ENCODE data around the gene BDH1.

Gene BDH1

DNA sequence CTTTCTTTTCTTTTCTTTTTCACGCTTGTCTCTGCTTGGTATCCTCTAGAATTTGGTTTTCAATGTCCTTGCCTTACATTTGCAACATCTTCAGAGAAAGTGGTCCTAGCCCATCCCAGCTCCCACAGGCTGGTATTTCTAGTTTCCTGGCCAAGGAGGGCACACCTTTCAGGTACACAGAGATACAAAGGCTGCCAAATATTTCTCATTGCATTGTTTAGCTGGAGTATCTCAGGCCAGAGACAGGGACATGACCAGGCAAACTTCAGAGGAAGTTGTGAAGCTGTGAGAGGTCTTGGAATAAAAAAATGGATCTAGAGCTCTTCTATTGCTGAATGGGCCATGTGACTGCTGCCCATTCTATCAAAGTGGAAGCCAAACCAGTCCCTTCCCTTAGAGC is 68.9 kb downstream of the BDH1 start:
- Histone ChIP-seq H2BK15ac (ENCODE audit: low read depth, poor library complexity, severe bottlenecking) (no peak overlapping the region), H3K36me3 (ENCODE audit: control insufficient read depth in 1 of 2, insufficient read depth in 2 of 2, low read depth in 1 of 2, low read length in 2 of 2) (no peaks in the 10 kb centered on the region), H2AK5ac (ENCODE audit: low read length, severe bottlenecking) (peak overlapping the region; percentile 93), H3K23ac (ENCODE audit: low read length in 2 of 2) (no peak overlapping the region), H3K4ac (ENCODE audit: low read depth in 1 of 2, low read length in 2 of 2) (peak overlapping the region; percentile 49), H3K18ac (ENCODE audit: low read depth in 1 of 2, low read length in 2 of 2) (peak overlapping the region; percentile 60), H3K9me3 (ENCODE audit: control insufficient read depth, low read length) (no peaks in the 10 kb centered on the region), H4K91ac (ENCODE audit: low read length) (no peak overlapping the region), H3K4me2 (ENCODE audit: low read length, poor library complexity, severe bottlenecking) (no peak overlapping the region), H3K27me3 (ENCODE audit: control insufficient read depth in 1 of 2, insufficient read depth in 1 of 2, low read length in 2 of 2) (peaks cover 0 to 41% of the 10 kb centered on the region in 2 experiments), H2BK5ac (ENCODE audit: low read depth, low read length, poor library complexity, severe bottlenecking) (peak overlapping the region; percentile 39), H3K4me3 (ENCODE audit: insufficient read depth in 1 of 2, low read depth in 1 of 2, low read length in 2 of 2) (no peak overlapping the region), H3K9ac (ENCODE audit: low read length) (no peak overlapping the region), H2AFZ (ENCODE audit: low read depth, low read length) (peak overlapping the region; percentile 37), H3K27ac (ENCODE audit: low read length, poor library complexity, severe bottlenecking) (peak overlapping the region; percentile 91), H3K79me1 (replicated peaks; ENCODE audit: low read length, poor library complexity, severe bottlenecking) (no peaks in the 10 kb centered on the region), H2BK12ac (ENCODE audit: low read length in 2 of 2) (peak overlapping the region; percentile 45 to 90), H3K14ac (ENCODE audit: low read length in 2 of 2) (no peak overlapping the region), H4K8ac (ENCODE audit: low read length) (no peak overlapping the region), H2BK120ac (ENCODE audit: low read depth, low read length) (no peak overlapping the region), H3K4me1 (ENCODE audit: control insufficient read depth, insufficient read depth, low read depth, low read length) (peaks cover 23% of the 10 kb centered on the region)
- no peak for DNase-seq
- 100% methylated on average over 1 of the region's 1 CpG for WGBS

DNA sequence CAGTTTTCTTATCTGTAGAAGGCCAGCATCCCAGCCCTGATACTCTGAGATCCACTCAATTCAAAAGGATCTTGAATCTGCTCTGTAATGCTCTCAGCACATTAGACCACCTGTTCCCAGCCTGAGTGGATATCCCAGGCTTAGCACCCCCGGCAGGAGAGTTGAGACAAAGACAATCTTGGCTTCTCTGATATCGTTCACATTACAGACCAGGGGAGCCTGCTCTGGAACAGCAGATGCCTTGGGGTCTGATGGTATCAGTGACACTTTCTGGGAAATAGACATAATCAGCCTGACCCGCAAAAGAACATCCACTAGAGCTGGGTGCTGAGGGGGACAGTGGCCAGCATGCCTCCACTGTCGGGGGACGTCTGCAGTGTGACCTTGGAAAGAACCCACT is 70.6 kb downstream of the BDH1 start:
- no peak overlapping the region for H4K8ac ChIP-seq (ENCODE audit: low read length)
- H3K23ac ChIP-seq (ENCODE audit: low read length in 2 of 2), result no peak overlapping the region
- H2AFZ ChIP-seq (ENCODE audit: low read depth, low read length), result no peak overlapping the region
- no peak overlapping the region for H3K14ac ChIP-seq (ENCODE audit: low read length in 2 of 2)
- H4K91ac ChIP-seq (ENCODE audit: low read length), result no peak overlapping the region
- peaks cover 0 to 41% of the 10 kb centered on the region in 2 experiments for H3K27me3 ChIP-seq (ENCODE audit: control insufficient read depth in 1 of 2, insufficient read depth in 1 of 2, low read length in 2 of 2)
- no peak overlapping the region for H2BK12ac ChIP-seq (ENCODE audit: low read length in 2 of 2)
- no peak overlapping the region for H3K4me2 ChIP-seq (ENCODE audit: low read length, poor library complexity, severe bottlenecking)
- peak overlapping the region; percentile 15 for H2BK15ac ChIP-seq (ENCODE audit: low read depth, poor library complexity, severe bottlenecking)
- H3K36me3 ChIP-seq (ENCODE audit: control insufficient read depth in 1 of 2, insufficient read depth in 2 of 2, low read depth in 1 of 2, low read length in 2 of 2), result no peaks in the 10 kb centered on the region
- no peaks in the 10 kb centered on the region for H3K79me1 ChIP-seq (replicated peaks; ENCODE audit: low read length, poor library complexity, severe bottlenecking)
- peaks cover 17% of the 10 kb centered on the region for H3K4me1 ChIP-seq (ENCODE audit: control insufficient read depth, insufficient read depth, low read depth, low read length)
- no peak overlapping the region for H3K18ac ChIP-seq (ENCODE audit: low read depth in 1 of 2, low read length in 2 of 2)
- H2AK5ac ChIP-seq (ENCODE audit: low read length, severe bottlenecking), result peak overlapping the region; percentile 46
- H3K4me3 ChIP-seq (ENCODE audit: insufficient read depth in 1 of 2, low read depth in 1 of 2, low read length in 2 of 2), result no peak overlapping the region
- no peak for DNase-seq
- no peak overlapping the region for H2BK120ac ChIP-seq (ENCODE audit: low read depth, low read length)
- H3K4ac ChIP-seq (ENCODE audit: low read depth in 1 of 2, low read length in 2 of 2), result no peak overlapping the region
- no peaks in the 10 kb centered on the region for H3K9me3 ChIP-seq (ENCODE audit: control insufficient read depth, low read length)
- no peak overlapping the region for H3K9ac ChIP-seq (ENCODE audit: low read length)
- 98% methylated on average over 5 of the region's 5 CpGs for WGBS
- H2BK5ac ChIP-seq (ENCODE audit: low read depth, low read length, poor library complexity, severe bottlenecking), result no peak overlapping the region
- no peak overlapping the region for H3K27ac ChIP-seq (ENCODE audit: low read length, poor library complexity, severe bottlenecking)

DNA sequence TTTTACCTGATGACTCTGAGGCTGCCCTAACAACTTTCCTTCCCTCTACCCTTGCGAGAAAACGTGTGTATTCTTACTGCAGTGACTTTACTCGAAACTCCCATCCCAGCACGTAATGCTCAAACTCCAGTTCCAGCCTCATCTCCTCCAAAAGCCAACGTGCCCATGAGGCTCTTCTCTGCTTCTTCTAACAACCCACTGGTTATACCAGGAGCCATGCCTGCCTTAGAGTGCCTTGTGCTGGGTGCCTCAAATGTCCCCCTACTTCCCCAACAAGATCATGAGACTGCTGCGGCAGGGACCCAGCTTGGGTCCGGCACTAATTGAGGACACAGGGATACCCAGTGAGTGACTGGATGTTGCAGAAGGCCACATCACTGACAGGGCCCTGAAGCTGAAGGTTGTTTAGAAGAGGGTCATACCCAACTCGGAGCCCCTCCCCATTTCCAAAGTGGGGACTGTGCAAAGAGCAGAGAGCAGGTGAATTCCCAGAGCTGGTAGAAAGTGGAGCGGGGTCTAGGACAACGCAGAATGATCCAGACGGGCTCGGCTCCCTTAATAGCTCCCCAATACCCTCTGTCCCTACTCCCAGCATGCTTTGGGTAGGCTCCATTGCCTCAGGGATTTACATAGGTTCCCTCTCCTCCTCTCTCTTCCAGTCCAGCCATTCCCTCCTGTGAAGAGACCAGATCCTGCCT is 71.4 kb downstream of the BDH1 start:
- H3K18ac ChIP-seq (ENCODE audit: low read depth in 1 of 2, low read length in 2 of 2), result no peak overlapping the region
- H3K27me3 ChIP-seq (ENCODE audit: control insufficient read depth in 1 of 2, insufficient read depth in 1 of 2, low read length in 2 of 2), result peaks cover 0 to 49% of the 10 kb centered on the region in 2 experiments
- DNase-seq, result no peak
- H3K9me3 ChIP-seq (ENCODE audit: control insufficient read depth, low read length), result no peaks in the 10 kb centered on the region
- no peak overlapping the region for H3K9ac ChIP-seq (ENCODE audit: low read length)
- H3K4me3 ChIP-seq (ENCODE audit: insufficient read depth in 1 of 2, low read depth in 1 of 2, low read length in 2 of 2), result no peak overlapping the region
- no peak overlapping the region for H2BK5ac ChIP-seq (ENCODE audit: low read depth, low read length, poor library complexity, severe bottlenecking)
- peak overlapping the region; percentile 15 for H2BK15ac ChIP-seq (ENCODE audit: low read depth, poor library complexity, severe bottlenecking)
- no peak overlapping the region for H3K4me2 ChIP-seq (ENCODE audit: low read length, poor library complexity, severe bottlenecking)
- no peak overlapping the region for H2AFZ ChIP-seq (ENCODE audit: low read depth, low read length)
- no peak overlapping the region for H4K91ac ChIP-seq (ENCODE audit: low read length)
- H2AK5ac ChIP-seq (ENCODE audit: low read length, severe bottlenecking), result peak overlapping the region; percentile 50
- no peaks in the 10 kb centered on the region for H3K79me1 ChIP-seq (replicated peaks; ENCODE audit: low read length, poor library complexity, severe bottlenecking)
- no peak overlapping the region for H2BK120ac ChIP-seq (ENCODE audit: low read depth, low read length)
- H3K27ac ChIP-seq (ENCODE audit: low read length, poor library complexity, severe bottlenecking), result no peak overlapping the region
- no peak overlapping the region for H2BK12ac ChIP-seq (ENCODE audit: low read length in 2 of 2)
- no peak overlapping the region for H3K23ac ChIP-seq (ENCODE audit: low read length in 2 of 2)
- H3K36me3 ChIP-seq (ENCODE audit: control insufficient read depth in 1 of 2, insufficient read depth in 2 of 2, low read depth in 1 of 2, low read length in 2 of 2), result no peaks in the 10 kb centered on the region
- no peak overlapping the region for H3K14ac ChIP-seq (ENCODE audit: low read length in 2 of 2)
- peaks cover 13% of the 10 kb centered on the region for H3K4me1 ChIP-seq (ENCODE audit: control insufficient read depth, insufficient read depth, low read depth, low read length)
- 85% methylated on average over 12 of the region's 12 CpGs for WGBS
- H3K4ac ChIP-seq (ENCODE audit: low read depth in 1 of 2, low read length in 2 of 2), result no peak overlapping the region
- H4K8ac ChIP-seq (ENCODE audit: low read length), result no peak overlapping the region

DNA sequence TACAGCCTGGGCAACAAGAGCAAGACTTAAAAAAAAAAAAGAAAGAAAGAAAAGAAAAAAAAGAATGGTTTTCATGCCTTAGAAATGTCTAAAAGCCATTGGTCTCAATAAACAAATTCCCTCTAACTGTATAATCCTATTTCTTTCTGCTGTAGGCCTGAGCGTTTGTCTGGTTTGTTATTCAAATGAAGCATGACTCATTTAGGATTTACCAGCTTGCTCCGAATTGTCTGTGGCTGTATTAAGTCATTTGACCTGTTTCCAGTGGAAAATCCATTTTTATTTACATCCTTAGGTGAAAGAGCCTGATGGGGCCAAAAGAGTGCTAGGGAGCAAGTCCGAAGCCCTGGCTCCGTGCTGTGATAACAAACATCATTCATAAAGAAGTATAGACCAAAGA is 73.8 kb downstream of the BDH1 start:
- Histone ChIP-seq H3K4me2 (ENCODE audit: low read length, poor library complexity, severe bottlenecking) (no peak overlapping the region), H2AFZ (ENCODE audit: low read depth, low read length) (no peak overlapping the region), H4K8ac (ENCODE audit: low read length) (no peak overlapping the region), H2BK5ac (ENCODE audit: low read depth, low read length, poor library complexity, severe bottlenecking) (no peak overlapping the region), H2BK120ac (ENCODE audit: low read depth, low read length) (no peak overlapping the region), H3K79me1 (replicated peaks; ENCODE audit: low read length, poor library complexity, severe bottlenecking) (no peaks in the 10 kb centered on the region), H3K36me3 (ENCODE audit: control insufficient read depth in 1 of 2, insufficient read depth in 2 of 2, low read depth in 1 of 2, low read length in 2 of 2) (no peaks in the 10 kb centered on the region), H3K9me3 (ENCODE audit: control insufficient read depth, low read length) (no peaks in the 10 kb centered on the region), H3K27ac (ENCODE audit: low read length, poor library complexity, severe bottlenecking) (no peak overlapping the region), H3K27me3 (ENCODE audit: control insufficient read depth in 1 of 2, insufficient read depth in 1 of 2, low read length in 2 of 2) (peaks cover 0 to 56% of the 10 kb centered on the region in 2 experiments), H2BK12ac (ENCODE audit: low read length in 2 of 2) (no peak overlapping the region), H3K14ac (ENCODE audit: low read length in 2 of 2) (no peak overlapping the region), H3K23ac (ENCODE audit: low read length in 2 of 2) (no peak overlapping the region), H4K91ac (ENCODE audit: low read length) (no peak overlapping the region), H3K4me1 (ENCODE audit: control insufficient read depth, insufficient read depth, low read depth, low read length) (peaks cover 8% of the 10 kb centered on the region), H3K4me3 (ENCODE audit: insufficient read depth in 1 of 2, low read depth in 1 of 2, low read length in 2 of 2) (no peak overlapping the region), H3K18ac (ENCODE audit: low read depth in 1 of 2, low read length in 2 of 2) (no peak overlapping the region), H3K9ac (ENCODE audit: low read length) (no peak overlapping the region), H3K4ac (ENCODE audit: low read depth in 1 of 2, low read length in 2 of 2) (no peak overlapping the region), H2BK15ac (ENCODE audit: low read depth, poor library complexity, severe bottlenecking) (no peak overlapping the region), H2AK5ac (ENCODE audit: low read length, severe bottlenecking) (no peak overlapping the region)
- peak; percentile 68 for DNase-seq
- 57% methylated on average over 4 of the region's 4 CpGs for WGBS
